Vagina (tissue), 2 donors: ENCODE data around the gene ANKRD10. TPM values are rescaled to one million over a fixed set of nuclear protein-coding genes. Genes with fewer than 3 reads are reported as not detected.
A peak's percentile ranks its signal among the peaks of the same experiment; 100 is the strongest.

Source experiments
- DNase-seq, 2 donors: peaks; one replicate each; pipeline ENCODE4 v3.0.0-alpha.2; 2017; ENCODE audit errors: extremely low spot score in 2 of 2
- H3K27ac ChIP-seq: fragments of 200-600 bp; sonication (generic); one replicate; pipeline ENCODE4 v1.5.1; 2019
- H3K27me3 ChIP-seq: fragments of 200-600 bp; sonication (generic); one replicate; pipeline ENCODE4 v1.5.1; 2019
- H3K36me3 ChIP-seq, 2 donors: fragments of 200-600 bp; sonication (generic); one replicate each; pipeline ENCODE4 v1.5.1; 2017 to 2019
- H3K4me1 ChIP-seq: fragments of 200-600 bp; sonication (generic); one replicate; pipeline ENCODE4 v1.5.1; 2019
- H3K4me3 ChIP-seq, 2 donors: fragments of 200-600 bp; sonication (generic); 1 replicate in 1 of 2; 2 replicates in 1 of 2; pipeline ENCODE4 v1.5.1; 2016 to 2019
- H3K9me3 ChIP-seq: fragments of 200-600 bp; sonication (generic); one replicate; pipeline ENCODE4 v1.5.1; 2019
- POLR2A ChIP-seq, 2 donors: fragments of 450-650 bp; IDR thresholded peaks; one replicate each; pipeline ENCODE4 v1.6.1; 2017; ENCODE audit warnings: antibody characterized with exemption in 2 of 2, mild to moderate bottlenecking in 2 of 2, moderate library complexity in 2 of 2
- POLR2AphosphoS5 ChIP-seq, 2 donors: sonication (generic); formaldehyde crosslinking; IDR thresholded peaks; one replicate each; pipeline ENCODE4 v1.9.0; 2017; ENCODE audit warnings: antibody characterized with exemption in 2 of 2, mild to moderate bottlenecking in 2 of 2, low read depth in 1 of 2; ENCODE audit not compliant: insufficient read depth in 1 of 2
- intact Hi-C: fragments of 100-400 bp; cut with DNase I; formaldehyde crosslinking; loops from one replicate; pipeline ENCODE4 v1.15.1; 2023
- total RNA-seq: library from RNA; depleted of rRNA; stranded (reverse); fragments of >200 nt; gene quantifications from one replicate; pipeline ENCODE4 v1.2.3, GENCODE V29; 2016
- TF ChIP-seq, protein P1 (sequence below), 3 experiments: fragments of 450-650 bp in 2 of 3; fragments of 200-600 bp in 1 of 3; sonication (generic) in 1 of 3; IDR thresholded peaks; one replicate each; pipeline ENCODE4 v1.5.1; 2017 to 2019; ENCODE audit warnings: antibody characterized with exemption in 3 of 3, mild to moderate bottlenecking in 2 of 3, moderate library complexity in 2 of 3

Gene ANKRD10
- total RNA-seq, 1 donor from 2014 or later, result 114 TPM

DNA sequence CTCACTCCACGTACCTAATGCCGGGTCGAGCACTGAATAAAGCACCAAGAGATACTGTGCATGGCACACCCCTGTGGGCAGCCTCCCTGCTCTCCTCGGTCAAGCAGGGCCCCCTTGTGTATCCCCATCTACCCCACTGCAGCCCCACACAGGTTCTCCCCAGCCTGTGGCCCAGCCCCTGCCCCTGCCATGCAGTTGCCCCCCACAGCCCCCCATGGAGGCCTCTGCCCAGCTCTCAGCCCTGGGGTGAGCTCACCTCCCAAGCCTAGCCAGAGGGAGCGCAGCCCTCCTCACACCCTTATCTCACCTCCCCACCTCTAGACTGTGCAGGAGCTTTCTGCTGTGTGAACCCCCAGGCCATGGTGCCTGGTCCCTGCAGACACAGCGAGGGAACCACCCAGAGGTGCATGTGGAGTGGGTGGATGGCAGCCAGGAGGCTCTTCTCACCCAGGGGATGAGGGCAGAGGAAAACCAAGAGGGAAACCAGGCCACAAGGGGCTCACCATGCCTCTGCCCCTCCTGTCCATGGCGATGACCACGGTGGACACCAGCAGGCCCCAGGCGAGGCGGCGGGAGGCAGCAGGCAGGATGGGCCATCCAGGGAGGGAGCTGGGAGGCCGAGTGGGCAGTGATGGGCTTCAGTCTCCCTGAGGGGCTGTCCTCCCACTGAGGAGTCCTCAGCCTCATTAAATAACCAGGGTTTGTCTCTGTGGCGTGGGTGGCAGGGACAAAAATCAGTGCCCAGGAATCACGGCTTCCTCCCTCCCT is 83.2 kb downstream of the ANKRD10 start:
- intact Hi-C loops, result no loop called here
- no peak overlapping the region for H3K27ac ChIP-seq
- no peaks in the 10 kb centered on the region for H3K4me1 ChIP-seq
- H3K9me3 ChIP-seq, result no peaks in the 10 kb centered on the region
- TF ChIP-seq POLR2AphosphoS5 (IDR thresholded peaks at IDR 0.05; ENCODE audit: insufficient read depth in 1 of 2, low read depth in 1 of 2) (no peak), POLR2A (IDR thresholded peaks at IDR 0.05) (no peak)
- TF ChIP-seq, protein P1, sequence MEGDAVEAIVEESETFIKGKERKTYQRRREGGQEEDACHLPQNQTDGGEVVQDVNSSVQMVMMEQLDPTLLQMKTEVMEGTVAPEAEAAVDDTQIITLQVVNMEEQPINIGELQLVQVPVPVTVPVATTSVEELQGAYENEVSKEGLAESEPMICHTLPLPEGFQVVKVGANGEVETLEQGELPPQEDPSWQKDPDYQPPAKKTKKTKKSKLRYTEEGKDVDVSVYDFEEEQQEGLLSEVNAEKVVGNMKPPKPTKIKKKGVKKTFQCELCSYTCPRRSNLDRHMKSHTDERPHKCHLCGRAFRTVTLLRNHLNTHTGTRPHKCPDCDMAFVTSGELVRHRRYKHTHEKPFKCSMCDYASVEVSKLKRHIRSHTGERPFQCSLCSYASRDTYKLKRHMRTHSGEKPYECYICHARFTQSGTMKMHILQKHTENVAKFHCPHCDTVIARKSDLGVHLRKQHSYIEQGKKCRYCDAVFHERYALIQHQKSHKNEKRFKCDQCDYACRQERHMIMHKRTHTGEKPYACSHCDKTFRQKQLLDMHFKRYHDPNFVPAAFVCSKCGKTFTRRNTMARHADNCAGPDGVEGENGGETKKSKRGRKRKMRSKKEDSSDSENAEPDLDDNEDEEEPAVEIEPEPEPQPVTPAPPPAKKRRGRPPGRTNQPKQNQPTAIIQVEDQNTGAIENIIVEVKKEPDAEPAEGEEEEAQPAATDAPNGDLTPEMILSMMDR (IDR thresholded peaks at IDR 0.05), result no peak
- peak in 1 of 2 donors; percentile 58 for DNase-seq
- no peak overlapping the region for H3K4me3 ChIP-seq
- H3K27me3 ChIP-seq, result no peaks in the 10 kb centered on the region
- H3K36me3 ChIP-seq, result no peaks in the 10 kb centered on the region

- peak in 1 of 2 donors; percentile 62 for DNase-seq
- H3K4me1 ChIP-seq, result no peaks in the 10 kb centered on the region
- no peak overlapping the region for H3K4me3 ChIP-seq
- intact Hi-C loops, result no loop called here
- H3K27ac ChIP-seq, result no peak overlapping the region
- no peak for TF ChIP-seq POLR2AphosphoS5 (IDR thresholded peaks at IDR 0.05; ENCODE audit: insufficient read depth in 1 of 2, low read depth in 1 of 2)
- TF ChIP-seq, protein P1 (IDR thresholded peaks at IDR 0.05), result no peak
- no peak for TF ChIP-seq POLR2A (IDR thresholded peaks at IDR 0.05)
- H3K9me3 ChIP-seq, result no peaks in the 10 kb centered on the region
- no peaks in the 10 kb centered on the region for H3K36me3 ChIP-seq
- no peaks in the 10 kb centered on the region for H3K27me3 ChIP-seq
These were observed 84.0 kb downstream of the ANKRD10 start for GRCh38 chr13:110830800-110831371.

DNA sequence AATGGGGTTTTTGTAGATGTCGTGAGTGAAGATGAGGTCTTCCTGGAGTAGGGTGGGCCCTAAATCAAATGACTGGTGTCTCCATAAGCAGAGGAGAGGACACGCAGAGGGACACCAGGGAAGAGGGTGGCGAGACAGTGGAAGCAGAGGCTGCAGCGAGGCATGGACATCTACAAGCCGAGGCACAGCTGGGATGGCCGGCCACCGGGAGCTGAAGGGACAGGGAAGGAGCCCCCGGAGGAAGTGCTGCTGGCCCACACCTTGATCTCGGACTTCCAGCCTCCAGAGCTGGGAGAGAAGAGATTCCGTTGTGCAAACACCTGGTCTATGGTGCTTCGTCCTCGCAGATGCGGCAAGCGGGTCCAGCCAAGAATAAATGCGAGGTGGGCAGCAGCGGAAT is 84.5 kb downstream of the ANKRD10 start:
- Histone ChIP-seq H3K4me3 (no peak overlapping the region), H3K27ac (no peak overlapping the region), H3K4me1 (no peaks in the 10 kb centered on the region), H3K27me3 (no peaks in the 10 kb centered on the region), H3K36me3 (no peaks in the 10 kb centered on the region), H3K9me3 (no peaks in the 10 kb centered on the region)
- TF ChIP-seq, protein P1 (IDR thresholded peaks at IDR 0.05), result no peak
- TF ChIP-seq POLR2AphosphoS5 (IDR thresholded peaks at IDR 0.05; ENCODE audit: insufficient read depth in 1 of 2, low read depth in 1 of 2) (no peak), POLR2A (IDR thresholded peaks at IDR 0.05) (no peak)
- intact Hi-C loops, result no loop called here
- peak in 1 of 2 donors; percentile 70 for DNase-seq

DNA sequence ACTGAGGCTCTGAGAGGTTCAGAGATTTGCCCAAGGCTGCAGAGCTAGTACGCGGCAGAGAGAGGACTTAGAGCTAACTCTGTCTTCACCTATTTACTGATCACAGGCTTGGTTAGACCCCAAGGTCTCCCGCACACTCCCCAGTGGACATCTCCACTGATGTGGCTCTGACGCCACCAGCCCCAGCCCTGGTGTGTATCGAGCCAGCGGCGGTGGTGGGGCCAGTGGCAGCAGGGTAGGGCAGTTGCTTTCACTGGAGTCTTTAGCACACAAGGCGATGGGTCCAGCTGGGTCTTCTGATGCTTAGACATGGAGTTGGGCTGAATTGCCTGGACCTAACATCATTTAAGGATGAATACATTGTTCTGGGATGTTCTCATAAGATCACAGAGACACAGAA is 85.4 kb downstream of the ANKRD10 start:
- intact Hi-C loops, result no loop called here
- H3K27me3 ChIP-seq, result no peaks in the 10 kb centered on the region
- no peak overlapping the region for H3K4me3 ChIP-seq

More for the DNA sequence above, 85.4 kb downstream of the ANKRD10 start:
- Histone ChIP-seq H3K9me3 (no peaks in the 10 kb centered on the region), H3K27ac (no peak overlapping the region), H3K4me1 (no peaks in the 10 kb centered on the region), H3K36me3 (no peaks in the 10 kb centered on the region)
- TF ChIP-seq POLR2A (IDR thresholded peaks at IDR 0.05), result no peak
- TF ChIP-seq, protein P1 (IDR thresholded peaks at IDR 0.05), result no peak
- no peak for TF ChIP-seq POLR2AphosphoS5 (IDR thresholded peaks at IDR 0.05; ENCODE audit: insufficient read depth in 1 of 2, low read depth in 1 of 2)
- DNase-seq, result peak in 1 of 2 donors; percentile 13
